NCI-H510A treated with DMSO at 0.1 percent for 48 hours (cell line): ENCODE data around the gene CUL7.
"Not testable (repeated sequence)": the region's sequence is repeated elsewhere in the genome, so short reads cannot be mapped to it uniquely, and the experiment has no call there.

Experiments used
- DNase-seq: peaks from one replicate; lab custom pipeline; 2025; lab: John Stamatoyannopoulos, UW

CUL7 gene

DNA sequence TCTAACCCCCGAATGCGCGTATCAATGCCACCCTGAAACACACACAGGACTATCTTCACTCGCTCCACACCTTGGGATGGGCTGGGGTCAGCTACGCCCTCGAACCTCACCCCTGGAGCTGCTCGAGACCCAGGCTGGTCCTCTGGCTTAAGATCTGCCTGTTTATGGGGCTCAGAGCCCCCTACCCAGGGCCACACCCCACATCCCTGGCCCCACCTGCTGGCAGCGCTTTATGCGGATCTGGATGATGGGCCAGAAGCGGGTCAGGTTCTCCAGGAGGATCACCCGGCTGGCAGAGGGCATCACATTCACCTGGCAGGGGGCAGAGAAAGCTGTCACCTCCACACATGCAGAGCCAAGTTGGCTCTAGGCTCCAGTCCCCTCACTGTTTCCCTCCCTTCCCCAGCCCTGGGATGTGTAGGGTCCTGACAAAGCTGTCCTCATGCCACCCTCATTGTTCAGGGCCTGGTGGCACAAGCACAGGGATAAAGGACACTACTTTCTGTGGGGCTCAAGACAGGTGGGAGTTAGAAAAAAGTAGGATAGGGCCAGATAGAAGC, 8.2 kb downstream of the CUL7 start:
- DNase-seq, result no peak

DNA sequence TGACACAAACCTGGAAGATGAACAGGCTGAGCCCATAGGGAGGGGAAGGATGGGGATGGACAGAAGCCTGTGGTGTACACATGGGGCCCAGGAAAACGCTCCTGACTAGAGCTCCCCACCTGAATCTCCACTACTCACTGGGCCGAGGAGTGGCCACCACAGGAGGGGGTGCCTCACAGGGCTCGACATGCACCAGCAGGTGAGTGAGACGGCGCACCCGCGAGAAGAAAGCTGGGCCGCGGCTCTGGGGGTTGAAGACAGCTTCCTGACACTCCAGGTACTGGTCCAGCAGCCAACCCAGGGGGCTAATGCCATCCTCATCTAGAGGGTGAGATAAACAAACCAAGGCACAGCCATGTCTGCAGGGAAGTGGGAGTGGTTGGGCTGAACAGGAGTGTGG, 10.3 kb downstream of the CUL7 start:
- DNase-seq, result no peak

DNA sequence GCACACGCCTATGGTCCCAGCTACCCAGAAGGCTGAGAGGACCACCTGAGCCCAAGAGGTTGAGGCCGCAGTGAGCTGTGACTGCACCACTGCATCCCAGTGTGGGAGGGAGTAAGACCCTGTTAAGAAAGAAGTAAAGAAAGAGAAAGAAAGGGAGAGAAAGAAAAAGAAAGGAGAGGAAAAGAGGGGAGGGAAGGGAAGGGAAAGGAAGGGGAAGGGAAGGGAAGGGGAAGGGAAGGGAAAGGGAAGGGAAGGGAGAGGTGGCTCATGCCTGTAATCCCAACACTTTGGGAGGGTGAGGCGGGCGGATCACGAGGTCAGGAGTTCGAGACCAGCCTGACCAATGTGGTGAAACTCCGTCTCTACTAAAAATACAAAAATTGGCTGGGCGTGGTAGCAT, 12.2 kb downstream of the CUL7 start:
- not testable (repeated sequence) for DNase-seq

DNA sequence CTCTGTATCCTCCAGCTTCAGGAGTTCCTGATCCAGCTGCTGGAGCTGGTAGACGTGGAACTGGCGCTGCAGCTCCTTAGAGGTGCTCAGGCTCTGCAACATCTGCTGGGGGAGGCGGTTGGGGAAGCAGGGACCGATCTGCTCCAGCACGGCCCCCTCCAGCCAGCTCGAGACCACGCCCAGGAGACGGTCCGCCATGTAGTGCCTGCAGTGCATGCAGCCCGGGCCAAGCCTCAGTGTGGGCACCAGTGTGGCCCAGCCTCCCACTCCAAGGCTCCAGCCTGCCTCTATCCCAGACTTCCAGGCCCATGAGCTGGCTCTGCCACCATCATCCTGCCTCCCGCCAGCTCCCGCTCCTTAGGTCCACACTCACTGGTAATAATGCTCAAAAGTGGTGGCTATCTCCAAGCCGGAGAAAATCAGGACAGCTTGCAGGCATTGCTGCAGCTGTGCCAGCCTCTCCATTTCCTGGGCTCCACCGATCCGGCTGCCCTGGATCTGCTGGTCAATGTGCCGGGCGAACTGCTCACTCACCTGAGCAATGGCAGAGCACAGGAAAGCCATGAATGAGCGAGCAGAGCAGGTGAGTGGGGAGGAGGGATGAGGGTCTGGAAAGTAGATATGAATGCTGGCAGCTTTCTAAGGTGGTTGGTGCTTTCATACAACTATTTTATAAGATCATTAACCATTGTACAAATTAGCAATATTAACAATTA, 13.0 kb downstream of the CUL7 start:
- DNase-seq, result no peak

DNA sequence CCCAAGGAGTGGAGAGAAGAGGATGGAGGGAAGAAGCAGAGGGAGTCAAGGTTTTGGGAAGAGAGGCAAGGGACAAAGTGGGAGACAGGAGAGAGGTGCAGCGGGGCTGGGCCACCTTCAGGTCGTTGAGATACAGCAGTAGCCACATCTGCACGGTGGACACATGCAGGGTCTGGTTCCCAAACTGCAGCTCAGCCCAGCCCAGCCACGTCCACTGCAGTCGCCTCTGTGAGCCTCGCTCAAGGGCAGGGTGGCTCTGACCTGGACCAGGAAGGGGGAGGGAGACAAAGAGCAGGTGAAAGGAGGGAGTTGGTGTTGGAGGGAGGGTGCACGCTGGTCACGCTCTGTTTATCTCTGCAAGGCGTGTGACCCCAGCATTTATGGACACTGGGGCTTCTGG, 14.9 kb downstream of the CUL7 start:
- DNase-seq, result no peak

DNA sequence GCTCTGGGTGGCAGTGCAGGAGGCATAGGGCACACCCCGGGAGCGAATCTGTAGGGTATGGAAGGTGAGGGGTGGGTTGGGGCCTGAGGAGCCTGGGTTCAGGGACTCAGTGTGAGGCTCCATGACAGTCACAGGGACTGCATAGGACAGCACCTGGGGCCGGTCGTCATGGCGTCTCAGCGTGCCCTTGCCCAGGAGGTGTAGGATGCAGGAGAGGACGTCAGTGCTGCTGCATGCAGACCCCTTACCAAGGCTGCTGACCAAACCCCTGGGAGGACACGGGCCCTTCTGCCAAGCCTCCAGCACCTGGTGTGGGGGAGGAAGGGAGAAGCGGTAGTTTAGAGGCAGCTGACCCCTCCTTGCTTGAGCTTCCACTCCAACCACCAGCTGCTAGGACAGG, 15.9 kb downstream of the CUL7 start:
- no peak for DNase-seq

DNA sequence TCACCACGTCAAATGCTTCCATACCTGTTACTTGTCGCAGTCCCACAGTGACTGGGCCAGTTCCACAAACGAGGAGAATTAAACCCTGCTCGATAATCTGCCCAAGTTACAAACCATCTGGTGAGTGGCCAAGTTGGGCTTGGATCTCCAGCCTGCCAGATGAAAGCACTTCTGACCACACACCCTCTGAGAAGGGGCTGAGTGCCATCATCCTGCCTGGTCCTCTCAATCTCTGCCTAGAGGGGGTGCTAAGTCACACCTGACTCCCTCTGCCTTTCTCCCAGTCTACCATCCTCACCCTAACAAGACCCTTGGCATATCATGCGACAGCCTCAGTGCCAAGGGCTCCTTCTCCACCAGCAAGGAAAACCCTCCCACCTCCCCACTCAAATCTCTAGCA, 16.5 kb downstream of the CUL7 start:
- DNase-seq, result no peak

DNA sequence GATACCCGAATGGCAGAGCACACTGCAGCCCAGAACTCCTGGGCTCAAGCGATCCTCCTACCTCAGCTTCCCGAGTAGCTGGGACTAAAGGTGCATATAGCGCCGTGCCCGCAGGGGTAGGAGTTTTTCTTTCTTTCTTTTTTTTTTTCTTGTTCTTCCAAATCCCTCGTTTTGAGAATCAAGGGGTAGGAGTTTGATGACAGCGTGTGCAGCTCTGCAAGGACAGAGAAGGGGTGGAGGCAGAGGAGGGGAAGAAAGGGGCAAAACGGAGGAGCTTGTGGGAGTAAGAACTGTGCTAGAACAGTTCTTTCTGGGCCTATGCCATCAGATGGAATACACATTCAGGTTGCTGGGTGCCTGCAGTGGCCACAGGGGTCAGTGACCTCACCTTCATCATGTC, 16.9 kb downstream of the CUL7 start:
- no peak for DNase-seq

DNA sequence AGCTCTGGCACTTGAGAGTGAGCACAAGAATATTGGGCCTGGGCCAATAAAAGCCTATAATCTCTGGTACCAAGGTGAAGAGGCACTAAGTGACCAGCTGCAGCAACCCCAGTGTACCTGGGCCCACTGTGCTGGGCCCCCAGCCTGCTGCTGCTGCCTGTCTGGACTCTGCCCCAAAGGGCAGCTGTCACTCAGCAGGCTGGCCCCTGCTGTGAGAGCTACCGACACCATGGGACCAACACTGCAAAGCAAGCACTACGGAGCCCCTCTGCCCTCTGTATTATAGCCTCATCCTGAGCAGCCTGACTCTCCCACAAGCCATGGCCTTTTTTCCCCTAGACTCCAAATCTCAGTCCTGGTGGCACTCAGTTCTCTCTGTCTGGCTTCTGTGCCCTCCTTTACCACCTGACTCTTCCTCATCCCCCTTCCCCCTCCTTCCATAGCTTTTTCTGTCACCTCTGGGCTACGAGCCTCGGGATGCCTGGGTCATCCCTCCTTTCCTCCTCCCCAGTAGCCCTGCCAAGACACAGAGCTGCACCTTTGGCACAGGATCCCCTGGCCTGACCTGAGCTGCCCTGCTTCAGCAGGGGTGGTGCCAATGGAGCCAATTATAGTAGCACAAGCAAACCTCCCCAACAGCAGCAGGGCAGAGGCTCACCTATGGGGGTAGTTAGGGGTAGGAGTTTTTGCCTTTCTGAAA, 18.0 kb downstream of the CUL7 start:
- DNase-seq, result no peak

DNA sequence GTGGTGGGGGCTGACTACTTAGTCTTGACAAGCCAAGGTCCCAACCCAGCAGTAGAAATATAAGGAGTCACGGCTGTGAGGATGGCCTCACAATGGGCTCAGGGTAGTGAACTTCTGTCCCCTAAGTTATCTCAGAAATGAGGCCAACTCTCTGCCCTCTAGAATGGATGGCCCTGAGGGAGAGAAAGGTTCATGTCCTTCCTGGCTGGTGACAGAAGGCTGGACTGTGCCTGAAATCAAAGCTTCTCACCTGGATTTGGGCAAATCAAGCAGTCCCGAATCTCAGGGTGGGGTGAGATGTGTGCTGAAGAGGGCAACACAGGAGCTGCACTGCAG, 19.5 kb downstream of the CUL7 start:
- no peak for DNase-seq

DNA sequence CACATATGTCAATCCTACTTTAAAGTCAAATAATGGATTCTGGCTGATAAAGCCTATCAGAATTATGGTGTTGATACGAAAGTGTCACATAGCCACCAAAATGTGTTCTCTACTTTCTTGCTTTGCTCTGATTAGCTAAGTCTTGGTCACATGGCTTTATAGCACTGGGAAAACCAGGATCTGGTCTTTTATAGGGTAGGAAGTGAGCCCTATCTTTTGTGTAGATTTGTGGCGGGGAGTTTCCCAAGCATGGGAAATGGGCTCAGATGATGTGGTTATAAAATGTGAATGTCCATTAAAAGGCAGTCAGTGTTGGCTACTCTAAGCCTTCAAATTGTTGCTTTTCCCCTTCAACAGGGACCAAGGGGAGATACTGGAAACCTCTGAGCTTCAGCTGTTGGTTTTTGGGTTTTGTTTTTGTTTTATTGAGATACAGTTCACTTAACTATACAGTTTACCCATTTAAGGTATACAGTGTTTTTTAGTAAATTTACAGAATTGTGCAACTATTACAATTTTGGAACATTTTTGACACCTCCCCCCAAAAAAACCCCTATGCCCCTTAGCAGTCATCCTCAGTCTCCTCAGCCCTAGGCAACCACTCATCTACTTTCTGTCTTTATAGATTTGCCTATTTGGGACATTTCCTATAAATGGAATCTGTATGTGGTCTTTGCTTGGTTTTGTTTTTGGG, 20.0 kb downstream of the CUL7 start:
- DNase-seq, result no peak

DNA sequence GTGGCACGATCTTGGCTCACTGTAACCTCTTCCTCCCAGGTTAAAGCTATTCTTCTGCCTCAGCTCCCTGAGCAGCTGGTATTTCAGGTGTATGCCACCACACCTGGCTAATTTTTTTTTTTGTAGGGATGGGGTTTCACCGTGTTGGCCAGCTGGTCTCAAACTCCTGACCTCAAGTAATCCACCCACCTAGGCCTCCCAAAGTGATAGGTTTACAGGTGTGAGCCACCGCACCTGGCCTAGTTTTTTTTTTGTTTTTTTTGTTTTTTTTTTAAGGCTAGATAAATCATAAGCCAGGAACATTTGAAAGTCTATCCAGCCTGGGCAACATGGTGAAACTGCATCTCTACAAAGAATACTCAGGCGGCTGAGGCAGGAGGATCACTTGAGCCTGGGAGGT, 21.3 kb downstream of the CUL7 start:
- DNase-seq, result no peak

DNA sequence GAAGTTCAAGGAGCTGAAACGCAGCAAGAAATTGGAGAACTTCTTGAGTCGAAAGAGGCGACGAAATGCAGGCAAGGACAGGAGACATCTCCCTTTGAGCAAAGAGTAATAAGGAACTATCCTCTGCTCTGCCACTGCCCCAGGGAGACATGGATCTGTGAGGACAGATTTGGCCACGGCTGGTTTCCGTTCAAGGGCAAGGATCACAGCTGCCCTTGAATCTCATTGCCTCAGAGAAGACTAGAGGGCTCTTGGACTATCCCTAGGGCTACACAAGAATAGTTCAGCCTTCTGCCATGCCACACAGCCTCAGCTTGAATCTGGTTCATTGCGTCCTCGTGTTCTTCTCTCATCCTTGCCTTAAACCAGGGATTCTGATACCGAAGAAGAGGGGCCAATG, 24.5 kb downstream of the CUL7 start:
- no peak for DNase-seq

DNA sequence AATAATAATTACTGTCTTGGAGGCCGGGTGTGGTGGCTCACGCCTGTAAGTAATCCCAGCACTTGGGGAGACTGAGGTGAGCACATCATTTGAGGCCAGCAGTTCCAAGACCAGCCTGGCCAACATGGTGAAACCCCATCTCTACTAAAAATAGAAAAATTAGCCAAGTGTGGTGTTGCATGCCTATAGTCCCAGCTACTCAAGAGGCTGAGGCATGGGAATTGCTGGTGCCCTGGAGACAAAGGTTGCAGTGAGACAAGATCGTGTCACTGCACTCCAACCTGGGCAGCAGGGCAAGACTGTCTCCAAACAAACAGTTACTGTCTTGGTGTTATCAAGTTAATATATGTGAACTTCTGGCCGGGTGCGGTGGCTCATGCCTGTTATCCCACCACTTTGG, 27.3 kb downstream of the CUL7 start:
- no peak for DNase-seq

DNA sequence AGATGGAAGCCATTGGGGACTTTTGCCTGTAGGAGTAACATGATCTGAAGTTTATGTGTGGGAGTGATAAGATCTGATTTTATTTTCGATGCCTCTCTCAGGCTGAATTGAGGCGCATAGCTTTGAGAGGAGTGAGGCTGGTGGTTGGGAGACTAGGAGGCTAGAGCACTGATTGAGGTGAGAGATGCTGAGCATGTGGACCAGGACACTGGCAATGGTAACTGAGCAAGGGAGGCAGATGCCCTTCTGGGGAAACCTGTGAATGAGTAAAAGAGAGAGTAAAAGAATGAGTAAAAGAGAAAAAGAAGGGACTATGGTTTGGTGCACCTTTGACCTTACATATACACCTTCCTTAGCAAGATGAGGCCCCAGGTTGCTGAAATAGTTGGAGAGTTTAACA, 29.2 kb downstream of the CUL7 start:
- DNase-seq, result no peak

DNA sequence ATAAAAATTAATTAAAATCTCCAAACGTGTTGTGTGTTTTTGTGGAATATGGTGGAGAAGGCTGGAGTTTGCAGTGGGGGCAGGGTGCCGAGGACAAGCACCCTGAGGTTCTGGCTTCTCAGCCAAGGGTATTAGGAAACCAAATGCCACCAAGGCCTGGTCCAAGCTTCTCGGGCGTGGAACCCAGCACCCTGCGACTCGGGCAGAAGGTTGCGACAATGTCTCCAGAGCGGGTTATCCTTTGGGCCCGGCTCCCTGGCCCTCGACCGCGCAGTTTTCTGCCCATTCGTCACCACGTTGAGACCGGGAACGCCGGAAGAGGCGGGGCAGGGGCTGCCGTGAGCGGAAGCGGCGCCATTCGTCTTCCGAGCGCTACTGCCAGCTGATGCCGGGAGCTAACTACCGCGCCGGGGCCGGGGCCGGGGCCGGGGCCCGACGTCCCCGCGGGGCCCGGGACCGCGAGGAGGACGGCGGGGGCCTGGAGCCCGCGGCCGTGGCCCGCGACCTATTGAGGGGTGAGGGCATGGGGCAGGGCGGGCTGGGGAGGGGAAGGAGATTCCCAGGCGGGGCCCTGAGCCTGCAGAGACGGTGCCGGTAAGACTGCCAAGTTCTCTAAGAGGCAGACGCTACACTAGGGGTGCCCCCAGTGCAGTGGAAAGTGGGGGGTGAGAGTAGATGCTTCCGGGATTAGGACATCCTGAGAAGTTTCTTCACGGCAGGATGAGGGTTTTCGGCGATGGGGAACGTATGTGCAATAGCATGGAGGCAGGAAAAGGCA, 32.2 kb downstream of the CUL7 start, which contains the start of gene RRP36:
TSS of gene RRP36 (plus strand) at position 354 of the 778 bp plus-strand sequence. CDS start at position 386, 32 bp downstream.
- DNase-seq, result peak; percentile 77

DNA sequence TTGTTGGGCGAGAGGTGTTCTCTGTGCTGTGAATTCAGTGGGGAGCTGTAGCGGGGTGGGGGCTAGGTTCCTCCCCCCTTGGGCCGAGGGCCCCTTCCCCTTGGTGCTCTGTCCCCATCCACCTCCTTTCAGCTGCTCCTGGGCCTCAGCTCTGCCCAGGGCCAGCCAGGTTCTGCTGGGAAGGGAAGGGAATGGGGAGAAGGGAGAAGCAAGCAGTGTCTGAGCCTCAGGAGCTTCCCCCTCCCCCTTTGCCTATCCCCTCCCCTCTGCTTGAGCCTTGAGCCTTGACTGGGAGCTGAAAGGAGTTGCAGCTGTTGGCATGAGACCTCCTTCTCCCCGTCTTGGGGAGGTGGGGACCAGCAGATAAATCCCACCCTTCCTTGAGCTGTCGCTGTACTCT, 32.8 kb downstream of the CUL7 start:
- DNase-seq, result peak; percentile 18

DNA sequence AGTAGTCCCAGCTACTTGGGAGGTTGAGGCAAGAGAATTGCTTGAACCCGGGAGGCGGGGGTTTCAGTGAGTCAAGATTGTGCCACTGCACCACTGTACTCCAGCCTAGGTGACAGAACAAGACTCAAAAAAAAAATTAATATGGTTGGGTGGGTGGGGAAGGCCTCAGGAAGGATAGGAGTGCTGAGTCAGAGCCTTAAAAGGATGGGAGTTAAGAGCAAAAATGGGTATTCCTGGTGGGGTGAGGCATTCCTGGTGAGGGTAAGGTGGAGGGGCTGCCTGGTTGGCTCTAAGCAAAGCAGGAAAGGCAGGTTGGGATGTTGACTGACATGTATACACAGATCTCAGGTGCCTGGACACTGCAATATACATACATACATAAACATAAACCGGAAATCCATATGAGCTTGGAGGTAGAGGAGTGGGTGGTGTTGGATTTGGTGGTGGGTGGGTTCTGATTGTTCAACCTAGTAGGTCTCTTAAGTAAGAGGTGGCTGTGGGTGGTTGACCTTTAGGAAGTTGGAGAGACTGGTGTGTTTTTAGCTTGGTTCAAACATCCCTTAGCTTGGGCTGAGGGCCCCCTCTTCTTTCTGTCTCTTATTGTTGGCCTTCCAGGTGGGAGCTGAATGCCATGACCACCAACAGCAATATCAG, 33.5 kb downstream of the CUL7 start:
- DNase-seq, result no peak

DNA sequence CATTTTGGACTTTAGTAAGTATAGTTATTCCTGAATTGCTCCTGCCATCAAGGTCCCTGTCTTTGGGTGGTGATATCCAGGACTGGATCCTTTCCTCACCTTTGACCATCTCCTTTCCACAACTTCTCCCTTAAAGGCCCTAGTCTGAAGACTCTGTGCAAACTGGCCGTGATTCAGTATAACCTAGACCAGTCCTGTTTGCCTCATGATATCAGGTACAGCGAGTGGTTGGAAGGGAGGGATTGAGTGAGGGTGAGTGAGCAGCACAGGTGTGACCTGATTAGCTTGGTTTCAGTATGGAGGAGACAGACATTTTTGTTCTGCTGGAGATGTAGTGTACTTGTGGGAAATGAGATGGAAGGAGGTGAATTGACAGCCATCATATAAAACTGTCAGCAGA, 34.5 kb downstream of the CUL7 start:
- no peak for DNase-seq

DNA sequence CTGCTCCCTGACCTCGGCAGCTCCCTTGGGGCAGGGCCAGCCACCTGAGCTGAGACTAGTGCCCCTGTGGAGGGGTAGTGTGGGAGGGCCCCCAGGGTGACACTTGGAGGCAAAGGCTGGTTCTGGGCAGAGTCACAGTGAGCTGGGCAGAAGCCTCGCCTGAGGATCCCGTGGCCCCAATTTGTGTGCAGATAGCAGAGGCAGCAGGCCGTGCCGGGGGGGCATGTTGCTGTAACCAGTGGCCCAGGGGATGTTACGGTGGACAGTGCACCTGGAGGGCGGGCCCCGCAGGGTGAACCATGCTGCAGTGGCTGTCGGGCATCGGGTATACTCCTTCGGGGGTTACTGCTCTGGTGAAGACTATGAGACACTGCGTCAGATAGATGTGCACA, 36.7 kb downstream of the CUL7 start:
- DNase-seq, result no peak

DNA sequence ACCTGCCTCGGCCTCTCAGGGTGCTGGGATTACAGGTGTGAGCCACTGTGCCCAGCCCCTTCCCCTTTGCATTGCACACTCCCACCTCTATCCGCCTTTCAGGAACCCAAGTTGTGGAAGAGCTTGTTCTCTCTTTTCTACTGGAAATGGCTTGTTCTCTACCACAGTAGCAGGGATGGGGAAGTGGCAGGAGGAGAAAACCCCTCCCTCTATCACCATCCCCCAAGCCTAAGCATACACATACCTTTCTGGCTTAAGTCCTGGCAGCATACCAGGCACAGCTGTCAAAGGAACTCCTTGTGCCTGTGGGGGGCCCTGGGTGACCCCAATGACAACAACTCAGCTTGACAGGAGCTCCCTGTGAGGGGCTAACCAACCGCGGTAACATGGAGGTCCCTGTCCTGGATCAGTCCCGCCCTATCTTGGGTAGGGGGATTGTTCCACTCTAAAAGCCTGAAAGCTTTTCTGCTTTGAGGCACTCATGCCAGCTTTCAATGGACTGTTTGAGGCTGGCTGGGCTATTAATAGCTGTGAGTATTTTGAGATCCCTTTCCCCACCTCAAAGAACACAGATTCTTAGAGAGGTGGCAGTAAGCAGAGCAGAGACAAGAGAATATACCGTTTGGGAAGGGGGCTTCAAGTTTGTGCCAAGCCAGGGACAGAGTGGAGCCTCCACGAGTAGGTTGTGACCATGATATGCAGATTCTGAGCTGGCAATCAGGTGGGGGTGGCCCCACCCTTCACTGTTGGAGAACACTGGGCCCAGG, 37.3 kb downstream of the CUL7 start:
- DNase-seq, result no peak
